ENCODE results near the gene BABAM2.

Gene BABAM2

DNA sequence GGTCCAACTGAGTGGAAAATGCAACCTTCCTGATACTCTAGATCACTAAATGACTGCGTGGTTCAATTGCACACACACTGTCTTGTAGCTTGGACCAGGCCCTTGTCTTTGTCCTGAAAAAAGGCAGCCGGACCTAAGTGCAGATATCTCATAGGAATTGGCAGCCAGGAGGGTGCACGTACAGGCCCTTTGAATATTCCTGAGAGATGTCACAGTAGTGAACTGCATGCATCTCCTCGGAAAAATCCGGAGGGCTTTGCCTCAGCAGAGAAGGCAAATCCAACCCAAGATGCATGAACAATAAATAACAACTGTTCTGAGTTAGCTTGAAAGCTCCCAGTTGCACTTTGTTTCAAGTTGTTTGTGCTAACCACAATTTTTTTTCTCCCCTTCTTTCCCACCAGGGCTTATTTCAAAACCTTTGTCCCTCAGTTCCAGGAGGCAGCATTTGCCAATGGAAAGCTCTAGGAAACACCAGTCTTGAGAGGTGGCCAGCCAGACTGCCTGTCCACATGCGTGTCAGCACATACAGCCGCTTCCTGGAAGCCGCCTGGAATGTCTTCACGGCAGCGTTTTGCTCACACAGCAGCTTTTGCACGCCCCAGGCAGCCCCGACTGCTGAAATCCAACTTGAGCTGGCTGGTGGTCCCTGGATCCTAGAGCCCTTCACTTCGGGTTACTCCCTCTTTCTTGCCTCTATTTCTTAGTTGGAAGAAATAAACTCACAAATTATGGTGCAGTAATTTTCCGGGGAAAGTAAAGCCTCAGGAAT lies 447.7 kb downstream of the BABAM2 start:
- no peak for DNase-seq

DNA sequence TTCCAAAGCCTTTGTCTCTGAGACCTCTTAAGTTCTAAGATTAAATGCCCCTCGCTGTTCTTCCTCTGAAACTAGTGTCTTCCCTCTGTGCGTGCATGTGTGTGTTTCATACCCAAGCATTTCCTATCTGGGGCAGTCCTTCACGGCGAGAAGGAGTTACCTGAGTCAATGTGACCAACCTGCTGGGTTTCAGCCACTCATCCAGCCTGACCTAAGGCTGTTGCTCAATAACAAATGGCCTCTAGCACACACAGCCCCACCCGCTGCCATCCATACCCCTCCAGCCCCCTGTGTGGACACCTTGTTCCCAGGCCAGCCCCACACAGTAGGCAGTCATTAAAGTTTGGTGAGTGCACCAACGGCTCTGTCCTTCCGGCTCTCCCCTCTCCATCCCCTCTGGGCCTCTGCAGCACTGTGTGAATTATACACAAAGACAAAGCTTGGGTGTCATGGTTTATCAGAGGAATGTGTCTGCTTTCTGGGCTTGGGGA lies 448.3 kb downstream of the BABAM2 start:
- DNase-seq: no peak

DNA sequence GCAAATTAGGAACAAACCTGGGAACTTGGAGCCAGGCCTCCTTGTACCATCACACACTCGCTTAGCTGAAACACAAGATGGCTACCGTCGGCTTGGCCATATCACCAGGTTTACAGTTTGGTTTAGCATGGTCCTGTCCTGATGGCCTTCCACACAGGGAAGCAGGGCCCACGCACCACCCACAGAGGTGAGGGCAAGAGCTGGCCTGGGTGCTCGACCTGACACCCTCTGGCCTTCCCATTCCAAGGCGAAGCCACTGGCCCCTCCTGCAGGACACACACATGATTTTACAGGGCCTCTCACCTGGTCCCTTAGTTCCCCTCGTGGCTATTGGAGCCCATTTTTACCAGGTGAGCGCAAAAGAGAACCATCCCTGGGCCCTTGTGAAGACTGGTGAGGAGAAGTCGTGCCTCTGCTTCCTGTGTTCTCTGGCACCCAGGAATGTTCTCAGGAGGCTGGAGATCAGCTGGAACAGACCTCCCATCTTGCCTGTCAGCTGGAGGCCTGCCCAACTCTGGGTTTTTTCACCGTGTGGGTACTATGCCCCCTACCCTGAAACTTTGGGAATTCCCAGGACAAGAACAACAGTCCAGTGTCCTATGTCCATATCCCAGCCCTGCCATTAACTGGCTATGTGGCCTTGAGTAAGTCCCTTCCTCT lies 449.1 kb downstream of the BABAM2 start:
- DNase-seq: no peak

DNA sequence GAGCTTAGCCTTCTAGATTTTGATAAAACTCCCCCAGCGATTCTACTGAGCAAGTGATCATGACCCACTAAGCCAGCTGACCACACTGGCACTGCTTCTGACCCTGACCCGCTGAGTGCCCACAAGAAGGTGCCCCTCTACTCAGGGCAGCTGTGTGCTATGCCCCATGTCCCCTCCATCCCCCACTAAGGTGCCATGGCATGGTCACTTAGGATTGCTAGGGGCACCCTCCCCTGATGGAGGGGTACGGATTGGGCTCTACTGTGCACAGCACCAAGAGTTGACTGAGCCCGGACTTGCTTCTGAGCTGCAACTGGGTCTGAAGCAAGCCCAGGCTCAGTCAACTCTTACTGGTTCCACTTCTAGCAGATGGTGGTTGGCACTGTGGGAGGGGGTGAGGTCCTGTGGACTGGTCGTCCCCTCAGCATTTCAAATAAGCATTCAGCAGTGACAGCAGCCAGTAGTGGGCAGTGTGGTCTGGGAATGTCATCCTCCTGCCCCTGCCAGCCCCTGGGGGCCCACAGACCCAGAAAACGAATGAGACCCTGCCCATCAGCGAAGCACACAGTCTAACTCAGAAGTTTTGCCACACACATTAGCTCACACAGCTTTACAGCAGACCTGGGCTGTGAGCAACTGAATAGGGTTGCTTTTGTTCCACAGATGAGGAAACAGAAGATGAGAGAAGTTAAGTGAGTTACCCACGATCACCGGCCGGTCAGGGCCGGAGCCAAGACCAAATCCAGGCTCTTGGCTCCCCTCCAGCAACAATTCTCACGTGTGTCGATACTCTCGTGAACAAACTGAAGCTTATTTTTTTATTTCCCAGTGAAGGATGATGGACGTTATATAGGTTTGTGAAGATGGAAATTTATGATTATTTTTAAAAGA lies 450.0 kb downstream of the BABAM2 start:
- DNase-seq: no peak

DNA sequence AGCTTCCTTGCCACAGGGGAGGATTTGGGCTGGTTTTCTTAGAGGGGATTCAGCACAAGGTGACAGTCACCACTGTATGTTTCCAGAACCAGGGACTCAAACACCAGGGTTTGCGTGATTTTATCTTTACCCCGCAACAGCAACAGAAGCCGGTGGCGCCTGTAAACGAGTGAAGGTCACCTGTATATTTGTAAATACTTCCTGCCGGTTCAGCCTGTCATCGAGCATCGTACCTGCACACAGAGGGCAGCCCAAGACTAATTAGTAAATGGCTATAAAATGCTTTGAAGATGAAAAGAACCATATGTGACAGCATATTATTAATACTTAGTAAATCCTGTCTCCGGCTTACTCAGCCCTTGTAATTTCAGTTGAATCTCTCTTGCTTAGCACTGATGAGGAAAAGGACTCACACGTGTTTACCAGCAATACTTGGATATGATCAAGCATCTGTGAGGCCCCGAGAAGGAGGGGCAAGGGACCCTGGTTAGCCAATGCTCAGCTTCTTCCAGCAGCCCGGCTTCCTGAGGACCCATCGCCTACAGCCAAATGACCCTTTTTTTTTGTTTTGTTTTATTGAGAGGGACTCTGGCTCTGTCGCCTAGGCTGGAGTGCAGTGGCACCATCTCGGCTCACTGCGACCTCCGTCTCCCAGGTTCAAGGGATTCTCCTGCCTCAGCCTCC lies 450.8 kb downstream of the BABAM2 start:
- DNase-seq: no peak

DNA sequence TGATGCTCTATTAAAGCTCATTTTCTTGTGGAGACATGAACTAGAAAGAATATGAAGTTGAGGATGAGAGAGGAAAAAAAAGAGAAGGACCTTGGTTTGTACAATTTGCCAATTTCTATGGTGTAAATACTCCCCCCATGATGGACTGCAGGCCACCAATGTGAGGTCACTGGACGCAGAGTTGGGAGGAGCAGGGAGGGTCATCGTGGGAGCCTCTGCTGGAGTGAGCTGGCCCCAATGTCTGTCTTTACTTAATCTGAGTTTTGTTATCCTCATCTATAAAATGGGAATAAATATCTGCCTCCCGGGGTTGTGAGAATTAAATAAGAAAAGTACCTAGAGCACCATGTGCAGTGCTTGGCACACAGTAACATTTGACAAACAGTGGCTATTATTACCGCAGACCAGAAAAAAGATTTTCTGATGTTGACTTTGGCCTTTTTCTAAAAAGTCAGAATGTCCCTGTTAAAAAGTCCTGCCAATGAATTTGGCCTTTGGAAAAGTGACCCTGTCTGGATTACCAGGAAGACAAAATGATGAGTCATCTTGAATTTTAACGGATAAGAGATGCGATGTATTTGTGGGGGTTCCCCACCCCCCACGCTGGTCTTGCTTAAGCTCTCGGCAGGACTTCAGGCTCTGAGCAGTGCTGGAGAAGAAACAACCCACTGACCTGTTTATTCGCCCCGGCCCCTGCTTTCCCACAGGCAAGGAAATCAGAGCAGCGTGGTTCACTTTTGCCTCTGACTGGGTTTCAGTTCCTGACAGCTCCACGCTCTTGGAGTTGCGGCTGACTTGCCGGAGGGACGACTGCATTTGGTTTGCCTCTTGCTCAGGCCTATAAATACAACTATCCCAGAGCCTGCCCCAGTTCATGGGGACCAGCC lies 451.8 kb downstream of the BABAM2 start:
- DNase-seq: no peak

DNA sequence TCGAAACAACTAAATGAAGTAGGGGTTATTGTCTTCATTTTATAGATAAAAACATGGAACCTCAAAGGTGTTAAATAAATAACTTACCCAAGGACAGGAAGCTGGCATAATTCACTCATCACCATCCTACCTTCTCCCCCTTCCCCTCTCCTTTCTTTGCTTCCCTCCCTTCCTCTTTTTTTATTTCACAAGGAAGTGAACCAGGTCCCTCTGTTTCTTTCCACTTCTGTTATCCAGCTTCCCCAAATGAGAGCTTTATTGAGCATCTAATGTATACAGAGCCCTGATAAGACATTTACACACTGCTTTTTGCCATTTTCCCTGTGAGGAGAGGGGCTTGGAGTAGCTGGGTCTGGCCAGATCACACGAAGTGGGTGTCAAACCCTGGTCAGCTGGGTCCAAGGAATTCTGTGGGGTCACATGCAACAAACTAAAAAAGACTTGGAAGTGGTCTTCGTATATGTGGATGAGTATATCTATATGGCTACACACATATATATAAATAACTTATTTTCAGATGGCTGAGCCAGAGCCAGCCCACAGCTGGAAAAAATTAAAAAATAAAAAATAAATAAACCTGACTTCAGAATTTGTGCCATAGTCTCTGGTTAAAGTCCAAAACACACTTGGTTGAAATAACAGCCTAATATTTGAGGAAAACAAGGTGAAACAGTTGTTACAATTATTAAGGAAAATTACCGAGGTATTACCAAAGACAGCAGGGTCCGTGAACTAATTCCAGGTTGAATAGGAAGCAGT lies 452.8 kb downstream of the BABAM2 start:
- DNase-seq: peak; percentile 23

DNA sequence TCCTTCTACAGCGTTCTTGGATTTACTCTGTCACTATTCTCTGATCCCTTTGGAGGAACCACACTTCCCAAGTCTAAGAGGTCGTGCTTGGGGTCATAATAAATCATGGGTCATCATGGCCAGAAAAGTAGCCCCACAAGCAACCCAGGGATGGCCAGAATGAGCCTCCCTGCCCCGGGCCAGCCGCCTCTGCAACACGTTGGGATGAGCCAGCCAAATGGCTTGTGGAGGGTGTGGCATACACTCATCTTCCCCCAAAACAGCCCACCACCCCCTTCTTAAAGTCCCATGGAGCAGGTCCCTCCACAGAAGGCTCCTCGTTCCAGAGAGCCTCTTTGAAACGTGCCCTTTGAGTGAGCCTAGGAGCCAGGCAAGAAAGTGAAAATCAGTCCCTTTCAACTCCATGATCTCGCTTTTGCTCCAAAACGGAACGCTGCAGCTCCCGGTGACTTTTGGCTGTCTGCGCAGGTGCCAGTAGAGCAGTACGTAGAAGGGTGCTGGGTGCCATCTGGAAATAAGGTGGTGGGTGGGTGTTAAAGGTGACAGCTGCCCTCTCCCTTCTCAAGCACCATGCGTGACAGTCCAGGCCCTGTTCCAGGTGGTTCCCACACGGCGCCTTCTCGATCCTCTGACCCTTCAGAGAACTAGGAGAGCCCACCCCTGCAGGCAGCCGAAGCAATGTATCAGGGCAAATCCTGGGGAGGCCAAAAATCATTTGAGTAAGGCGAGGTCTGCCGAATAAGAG lies 453.6 kb downstream of the BABAM2 start:
- DNase-seq: no peak

DNA sequence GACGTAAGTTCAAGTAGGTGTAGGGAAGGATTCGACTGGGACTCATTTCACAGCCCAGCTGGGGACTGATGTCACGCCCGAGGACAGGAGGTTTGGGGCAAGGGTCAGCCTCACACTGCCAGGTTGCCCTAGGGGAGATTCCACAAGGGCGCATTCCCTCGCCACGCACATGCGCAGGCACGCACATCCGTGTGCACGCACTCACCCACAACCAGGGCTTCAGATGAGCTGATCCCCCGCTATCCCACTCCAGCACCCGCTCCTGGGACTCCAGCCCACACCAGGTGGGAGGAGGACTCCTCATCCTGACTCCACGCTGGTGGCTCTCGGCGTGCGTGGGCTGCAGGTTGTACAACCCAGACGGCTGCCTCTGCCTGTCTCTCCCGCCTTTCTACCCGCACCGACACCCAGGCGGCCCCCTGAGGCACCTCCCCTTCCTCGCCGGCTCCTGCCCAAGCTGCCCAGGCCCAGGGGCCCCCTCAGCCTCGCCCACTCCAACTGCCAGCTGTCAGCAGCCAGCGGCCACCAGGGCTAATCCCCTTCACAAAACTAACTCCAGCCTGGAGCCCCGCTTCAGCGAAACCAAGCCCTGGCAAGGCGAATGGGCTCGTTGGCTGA lies 454.3 kb downstream of the BABAM2 start:
- no peak for DNase-seq

DNA sequence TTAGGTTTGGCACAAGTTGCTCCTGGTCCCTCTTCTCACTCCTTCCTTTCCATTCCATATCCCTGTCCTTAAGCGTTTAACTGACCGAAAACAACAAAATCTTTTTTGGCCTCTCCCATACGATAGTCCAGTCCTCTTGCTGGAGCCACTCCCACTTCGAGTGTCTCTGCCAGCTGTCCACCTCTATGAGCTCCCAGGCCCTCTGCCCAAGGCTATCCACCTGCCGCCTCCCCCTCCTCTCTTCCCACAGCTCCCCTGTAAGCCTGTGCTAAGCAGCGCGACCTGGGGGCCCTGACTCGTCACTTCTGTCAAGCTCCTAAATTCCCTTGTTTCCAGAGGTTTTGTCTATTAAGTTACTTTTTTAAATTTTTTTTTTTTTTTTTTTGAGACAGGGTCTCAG lies 455.1 kb downstream of the BABAM2 start:
- DNase-seq: no peak

DNA sequence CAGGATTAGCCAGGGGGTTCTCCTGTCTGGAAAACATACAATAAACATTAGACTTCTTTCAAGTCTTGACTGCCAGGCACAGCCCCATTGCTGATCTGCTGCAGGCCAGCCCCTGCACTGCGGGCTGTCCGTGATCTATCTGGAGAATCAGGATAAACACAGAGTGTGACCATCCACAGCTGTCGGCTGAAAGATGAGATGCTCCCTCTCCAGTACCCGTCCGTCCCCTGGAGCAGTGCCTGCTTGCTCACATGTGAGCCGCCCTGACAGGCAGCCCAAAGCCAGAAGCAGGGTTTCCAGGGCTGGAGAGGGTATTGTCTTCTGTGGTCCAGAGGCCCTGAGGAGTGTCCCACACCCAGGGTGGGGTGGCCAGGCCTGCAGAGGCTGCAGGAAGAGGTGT lies 456.1 kb downstream of the BABAM2 start:
- no peak for DNase-seq

DNA sequence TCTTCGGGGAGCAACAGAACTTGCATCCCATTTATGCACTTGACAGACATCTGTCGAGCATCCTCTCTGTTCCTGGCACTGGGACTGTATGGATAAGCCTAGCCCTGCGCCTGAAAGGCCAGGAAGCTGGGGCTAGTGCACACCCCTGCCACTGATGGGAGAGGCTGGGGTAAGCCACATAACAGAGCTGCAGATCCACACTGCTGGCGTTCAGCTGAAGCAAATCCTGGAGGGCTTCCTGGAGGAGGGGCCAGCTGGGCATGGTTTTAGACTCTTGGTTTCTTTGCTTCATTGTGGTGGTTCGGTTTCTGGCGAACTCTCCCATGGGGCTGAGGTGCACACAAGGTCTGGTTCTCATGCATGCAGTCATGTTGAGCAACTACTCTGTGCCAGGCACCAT lies 456.7 kb downstream of the BABAM2 start:
- DNase-seq: no peak

DNA sequence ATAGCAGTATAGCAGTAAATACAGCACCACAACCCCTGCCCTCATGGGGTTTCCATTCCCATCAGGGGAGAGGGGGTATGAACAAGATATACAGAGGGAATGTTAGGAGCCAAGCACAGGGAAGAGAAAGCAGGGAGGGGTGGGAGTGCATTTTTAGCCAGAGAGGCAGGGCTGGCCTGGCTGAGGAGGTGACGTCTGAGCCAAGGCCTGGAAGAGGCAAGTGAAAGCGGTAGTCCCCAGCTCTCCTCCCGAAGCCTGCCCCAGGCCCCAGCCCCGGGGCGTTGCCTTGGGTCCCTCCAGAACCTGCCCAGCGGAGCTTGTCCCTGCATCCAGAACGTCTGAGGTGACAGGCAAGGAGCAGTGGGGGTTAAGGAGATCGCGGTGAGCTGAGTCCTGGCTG lies 457.1 kb downstream of the BABAM2 start:
- DNase-seq: no peak

DNA sequence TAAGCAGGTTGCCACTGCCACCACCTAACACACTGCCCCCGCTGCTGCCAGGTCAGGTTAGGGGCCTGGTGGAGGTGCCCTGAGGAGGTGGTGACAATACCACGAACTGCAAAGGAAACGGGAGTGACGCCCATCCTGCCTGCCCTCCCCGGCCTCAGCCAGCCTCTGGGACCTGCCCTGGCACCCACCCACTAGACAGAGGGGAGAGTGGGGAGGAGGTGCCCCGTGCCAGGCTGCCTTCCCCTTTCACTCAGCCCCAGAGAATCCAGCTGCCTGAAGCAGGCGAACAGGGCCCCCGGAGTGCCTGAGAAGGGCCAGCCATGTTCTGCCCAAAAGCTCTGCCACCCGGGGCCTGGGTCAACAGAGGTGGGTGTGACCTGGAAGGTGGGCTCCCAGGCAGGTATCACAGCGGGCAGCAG lies 457.6 kb downstream of the BABAM2 start:
- DNase-seq: peak; percentile 15

DNA sequence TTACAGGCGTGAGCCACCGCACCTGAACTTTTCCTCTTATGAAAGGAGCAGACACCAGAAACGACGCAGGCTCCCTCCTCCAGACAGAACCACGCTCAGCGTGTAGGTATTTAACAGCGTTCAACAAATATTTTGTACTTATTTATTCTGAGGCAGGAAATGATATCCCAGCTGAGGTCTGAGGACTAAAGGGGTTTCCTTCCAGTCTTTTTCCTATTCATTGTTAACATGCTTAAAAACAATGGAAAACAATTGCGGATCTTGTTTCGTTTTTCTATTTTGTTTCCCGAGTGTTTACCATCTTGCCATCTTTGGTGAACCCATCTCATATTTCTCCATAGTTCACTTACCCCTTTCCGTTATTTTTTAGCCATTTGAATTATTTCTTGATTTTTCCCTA lies 458.4 kb downstream of the BABAM2 start:
- no peak for DNase-seq

DNA sequence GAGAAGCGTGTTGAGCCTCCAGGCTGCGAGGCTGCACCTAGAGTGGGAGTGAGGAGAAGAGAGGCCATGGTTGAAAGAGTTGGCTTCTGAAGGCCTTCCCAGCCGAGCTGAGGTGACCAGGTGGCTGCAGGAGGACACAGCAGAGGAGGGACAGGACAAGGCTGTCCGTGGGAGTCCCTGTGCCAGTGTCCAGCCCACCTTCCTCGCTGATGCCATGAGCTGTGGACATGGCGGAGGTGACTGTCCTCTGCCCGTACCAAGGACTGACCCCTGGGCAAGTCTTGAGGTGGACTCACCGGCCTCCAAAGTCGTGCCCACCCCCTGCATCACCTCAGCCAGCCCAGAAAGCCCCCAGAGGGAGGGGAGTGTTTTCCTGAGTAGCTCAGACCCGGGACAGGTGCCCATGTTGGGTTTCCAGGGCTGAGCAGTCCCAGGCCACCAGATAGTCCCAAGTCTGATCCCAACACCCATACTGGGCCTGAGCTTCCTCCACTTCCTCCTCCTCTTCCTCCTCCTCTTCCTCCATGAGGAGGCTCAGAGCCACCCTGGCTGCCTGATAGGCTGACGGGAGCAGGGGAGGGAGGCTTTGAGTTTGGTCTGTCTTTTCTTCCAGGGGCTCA lies 459.1 kb downstream of the BABAM2 start:
- no peak for DNase-seq

DNA sequence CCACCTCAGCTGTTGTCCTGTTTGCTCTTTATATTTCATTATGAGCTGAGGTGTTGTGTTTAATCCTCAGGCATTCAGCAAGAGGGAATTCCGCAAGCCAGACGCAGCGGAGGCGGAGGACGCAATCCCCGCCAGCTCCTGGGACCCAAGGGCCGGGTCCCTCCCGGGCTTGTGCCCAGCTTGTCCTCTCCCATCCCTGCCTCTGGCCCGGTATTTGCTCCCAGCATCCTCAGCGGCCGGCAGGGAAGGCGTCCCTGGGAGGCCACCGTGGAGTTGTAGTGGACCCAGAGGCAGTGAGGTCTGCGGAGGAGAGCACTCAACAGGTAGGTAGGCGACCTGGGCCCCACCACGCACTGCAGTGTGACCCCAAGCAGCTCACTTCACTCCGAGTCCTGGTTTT lies 459.7 kb downstream of the BABAM2 start:
- no peak for DNase-seq

DNA sequence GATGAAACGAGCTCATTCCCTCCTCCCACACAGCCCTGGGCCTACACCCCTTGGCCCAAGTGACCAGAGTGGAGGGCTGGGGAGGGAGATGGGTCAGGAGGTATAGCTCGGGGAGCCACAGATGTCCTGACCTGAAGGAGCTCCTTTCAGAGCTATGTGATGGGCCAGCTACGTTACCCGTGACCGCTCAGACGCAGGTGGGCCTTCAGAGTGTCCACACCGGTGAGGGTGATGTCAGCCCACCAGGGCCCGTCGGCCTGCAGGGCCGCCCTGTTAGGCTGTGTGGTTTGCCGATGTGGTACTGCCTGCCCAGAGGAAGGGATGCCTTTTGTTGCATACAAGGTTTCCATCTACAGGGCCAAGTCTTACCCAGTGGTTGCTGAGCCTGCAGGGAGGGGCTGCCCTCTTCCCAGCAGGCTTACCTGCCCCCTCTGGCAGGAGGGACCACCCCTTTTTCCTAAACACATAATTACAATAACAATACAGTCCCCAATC lies 460.3 kb downstream of the BABAM2 start:
- no peak for DNase-seq

DNA sequence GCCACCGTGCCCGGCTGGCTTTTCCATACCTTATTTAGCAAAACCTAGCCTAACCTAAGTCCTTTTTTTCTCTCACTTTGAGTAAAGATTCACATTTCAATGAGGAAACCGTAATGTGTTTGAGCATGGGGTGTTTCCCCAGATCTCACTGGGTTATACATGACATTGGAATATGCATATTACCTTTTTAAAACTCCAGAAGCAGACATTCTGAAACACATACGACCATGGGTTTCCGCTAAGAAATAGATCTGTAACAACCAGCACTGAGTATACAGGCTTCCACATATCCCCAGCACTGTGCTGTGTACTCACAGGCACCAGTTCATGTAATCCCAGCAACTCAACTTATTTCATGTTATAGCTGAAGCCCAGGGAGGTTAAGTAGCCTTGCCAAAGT lies 461.1 kb downstream of the BABAM2 start:
- DNase-seq: no peak

Data from GDM1 (cell line).